Nephron progenitor cell (in vitro differentiated cells): Measurements from ENCODE around the gene SEC62.
A peak's percentile ranks its signal among the peaks of the same experiment; 100 is the strongest.

Experiments used
- DNase-seq: peaks from one replicate; pipeline ENCODE4 v3.0.0; 2021
- H3K27ac Mint-ChIP-seq: 2 replicates; pipeline ENCODE4 v1.8.0; 2021; ENCODE audit warnings: mild to moderate bottlenecking, moderate library complexity, mixed read lengths
- H3K27me3 Mint-ChIP-seq: 2 replicates; pipeline ENCODE4 v1.8.0; 2021; ENCODE audit warnings: mild to moderate bottlenecking, low read depth, mixed read lengths; ENCODE audit not compliant: poor library complexity
- H3K36me3 Mint-ChIP-seq: 2 replicates; pipeline ENCODE4 v1.8.0; 2021; ENCODE audit warnings: low read depth, mixed read lengths
- H3K4me1 Mint-ChIP-seq: 2 replicates; pipeline ENCODE4 v1.8.0; 2021; ENCODE audit warnings: mixed read lengths
- H3K4me3 Mint-ChIP-seq: 2 replicates; pipeline ENCODE4 v1.8.0; 2021; ENCODE audit warnings: mild to moderate bottlenecking, moderate library complexity, mixed read lengths
- H3K9me3 Mint-ChIP-seq: 2 replicates; pipeline ENCODE4 v1.8.0; 2021; ENCODE audit warnings: mild to moderate bottlenecking, moderate library complexity, mixed read lengths
- TF ChIP-seq, protein P1 (sequence below): fragments of 200-600 bp; sonication (generic); IDR thresholded peaks from 2 replicates; pipeline ENCODE4 v1.5.0; 2021; ENCODE audit warnings: antibody characterized with exemption

Gene SEC62

DNA sequence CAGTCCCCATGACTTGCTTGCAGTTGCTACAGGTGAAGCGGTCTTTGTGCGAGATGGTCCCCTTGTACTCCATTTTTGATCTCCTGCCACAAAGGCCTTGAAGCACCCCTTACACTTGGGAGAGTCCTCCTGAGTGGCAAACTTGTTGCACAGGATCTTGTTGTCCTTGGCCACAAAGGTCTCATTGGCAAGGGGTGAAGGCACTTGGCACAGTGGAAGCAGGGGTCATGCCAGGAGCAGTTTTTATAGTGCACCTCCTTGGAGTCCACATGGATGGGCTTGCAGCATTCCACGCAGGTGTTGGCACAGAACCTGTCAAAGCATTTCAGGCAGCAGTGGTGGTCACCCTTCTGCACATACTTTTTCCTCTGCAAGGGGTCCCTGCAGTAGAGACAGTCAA lies 20.3 kb upstream of the SEC62 start:
- no peak overlapping the region for H3K27ac Mint-ChIP-seq
- peaks cover 2% of the 10 kb centered on the region for H3K27me3 Mint-ChIP-seq
- no peaks in the 10 kb centered on the region for H3K4me1 Mint-ChIP-seq
- no peaks in the 10 kb centered on the region for H3K36me3 Mint-ChIP-seq
- H3K9me3 Mint-ChIP-seq, result peaks cover 6% of the 10 kb centered on the region
- DNase-seq, result no peak
- TF ChIP-seq, protein P1, sequence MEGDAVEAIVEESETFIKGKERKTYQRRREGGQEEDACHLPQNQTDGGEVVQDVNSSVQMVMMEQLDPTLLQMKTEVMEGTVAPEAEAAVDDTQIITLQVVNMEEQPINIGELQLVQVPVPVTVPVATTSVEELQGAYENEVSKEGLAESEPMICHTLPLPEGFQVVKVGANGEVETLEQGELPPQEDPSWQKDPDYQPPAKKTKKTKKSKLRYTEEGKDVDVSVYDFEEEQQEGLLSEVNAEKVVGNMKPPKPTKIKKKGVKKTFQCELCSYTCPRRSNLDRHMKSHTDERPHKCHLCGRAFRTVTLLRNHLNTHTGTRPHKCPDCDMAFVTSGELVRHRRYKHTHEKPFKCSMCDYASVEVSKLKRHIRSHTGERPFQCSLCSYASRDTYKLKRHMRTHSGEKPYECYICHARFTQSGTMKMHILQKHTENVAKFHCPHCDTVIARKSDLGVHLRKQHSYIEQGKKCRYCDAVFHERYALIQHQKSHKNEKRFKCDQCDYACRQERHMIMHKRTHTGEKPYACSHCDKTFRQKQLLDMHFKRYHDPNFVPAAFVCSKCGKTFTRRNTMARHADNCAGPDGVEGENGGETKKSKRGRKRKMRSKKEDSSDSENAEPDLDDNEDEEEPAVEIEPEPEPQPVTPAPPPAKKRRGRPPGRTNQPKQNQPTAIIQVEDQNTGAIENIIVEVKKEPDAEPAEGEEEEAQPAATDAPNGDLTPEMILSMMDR, result no peak
- no peak overlapping the region for H3K4me3 Mint-ChIP-seq

DNA sequence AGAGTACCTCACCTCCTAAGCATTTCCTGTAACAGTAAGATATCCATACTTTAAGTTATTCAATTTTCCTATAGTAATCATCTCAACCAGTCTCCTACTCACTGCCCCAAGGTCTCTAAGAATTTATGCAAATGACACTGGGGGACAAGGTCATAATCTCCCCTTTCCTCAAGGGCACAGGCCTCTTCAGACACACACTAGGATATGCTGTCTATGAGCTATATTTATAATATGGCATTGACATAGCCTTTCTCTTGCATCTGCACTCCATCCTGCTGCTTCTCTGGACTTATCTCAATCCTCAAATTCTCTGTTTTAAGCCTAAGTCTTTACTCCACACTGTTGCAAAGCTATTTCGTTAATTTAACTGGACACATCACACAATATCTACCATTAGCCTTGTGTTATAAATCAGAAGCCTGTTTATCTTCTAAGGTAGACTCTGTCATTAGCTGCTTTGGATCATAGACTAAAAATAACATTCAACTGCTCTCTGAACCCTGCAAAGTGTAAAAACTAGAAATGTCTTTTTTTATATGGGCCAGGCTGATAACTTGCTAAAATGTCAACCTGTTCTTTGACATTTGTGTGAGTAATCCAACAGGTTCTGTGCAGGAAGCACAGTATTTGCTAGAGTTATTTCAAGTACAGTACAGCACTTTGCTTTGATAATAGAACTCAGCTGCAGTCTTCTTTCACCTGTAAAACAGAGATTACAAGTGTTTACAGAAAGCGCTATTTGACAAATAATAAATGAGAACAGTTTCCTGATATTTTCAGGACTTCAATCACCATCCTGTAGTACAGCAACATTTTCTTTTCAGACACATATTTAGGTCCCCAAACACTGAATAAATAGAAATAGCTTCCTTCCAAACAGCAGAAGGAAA lies 17.8 kb upstream of the SEC62 start:
- Mint-ChIP-seq H3K27me3 (peaks cover 5% of the 10 kb centered on the region), H3K27ac (no peak overlapping the region), H3K4me1 (peaks cover under 1% of the 10 kb centered on the region), H3K4me3 (no peak overlapping the region), H3K9me3 (peaks cover 4% of the 10 kb centered on the region), H3K36me3 (no peaks in the 10 kb centered on the region)
- TF ChIP-seq, protein P1, result no peak
- DNase-seq, result no peak

DNA sequence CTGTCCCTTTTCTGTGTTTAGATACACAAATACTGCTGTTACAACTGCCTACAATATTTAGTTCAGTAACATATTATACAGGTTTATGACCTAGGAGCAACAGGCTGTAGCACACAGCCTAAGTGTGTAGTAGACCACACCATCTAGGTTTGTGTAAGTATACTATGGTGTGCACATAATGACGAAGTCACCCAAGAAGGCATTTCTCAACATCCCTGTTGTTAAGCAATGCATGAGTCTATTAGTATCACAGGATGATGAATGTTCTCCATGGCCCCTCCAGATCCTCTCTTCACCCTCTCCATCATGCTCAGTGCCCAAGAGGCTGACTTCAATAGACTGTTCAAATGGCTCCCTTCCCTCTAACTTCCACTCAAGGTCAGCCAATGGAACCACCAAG lies 14.6 kb upstream of the SEC62 start:
- peaks cover 3% of the 10 kb centered on the region for H3K27me3 Mint-ChIP-seq
- H3K4me1 Mint-ChIP-seq, result peaks cover 8% of the 10 kb centered on the region
- no peak overlapping the region for H3K27ac Mint-ChIP-seq
- no peak for DNase-seq
- H3K4me3 Mint-ChIP-seq, result no peak overlapping the region
- no peaks in the 10 kb centered on the region for H3K36me3 Mint-ChIP-seq
- H3K9me3 Mint-ChIP-seq, result peaks cover 4% of the 10 kb centered on the region
- TF ChIP-seq, protein P1, result no peak

DNA sequence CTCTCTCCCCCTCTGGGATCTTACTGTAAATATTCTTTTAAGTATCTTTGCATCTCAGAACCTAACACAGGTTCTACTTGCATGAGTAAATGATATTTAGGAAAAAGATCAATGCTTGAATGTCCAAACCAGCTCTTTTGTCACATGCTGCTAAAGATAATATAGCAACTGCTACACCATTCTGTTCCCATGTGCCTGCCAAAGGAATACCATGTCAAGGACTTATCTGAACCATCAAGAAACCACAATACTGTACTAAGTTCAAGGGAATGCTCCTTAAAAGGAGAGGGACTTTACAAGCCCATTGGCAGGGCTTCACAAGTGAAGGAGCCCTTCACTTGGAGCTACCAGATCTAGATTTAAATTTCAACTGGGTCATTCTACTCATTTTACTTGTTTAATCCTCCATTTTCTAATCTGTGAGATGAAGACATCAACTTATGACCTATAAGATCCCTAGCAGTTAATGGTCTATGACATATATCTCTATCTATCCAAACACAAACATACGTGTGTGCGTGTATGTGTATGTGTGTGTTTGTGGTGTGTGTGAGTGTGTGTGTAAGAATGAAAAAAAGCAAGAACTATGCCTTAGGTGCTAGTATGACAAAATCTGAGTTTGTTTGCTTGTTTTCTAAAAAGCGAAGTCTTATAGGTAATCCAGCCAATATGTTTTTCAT lies 13.0 kb upstream of the SEC62 start:
- peaks cover 8% of the 10 kb centered on the region for H3K4me1 Mint-ChIP-seq
- TF ChIP-seq, protein P1, result no peak
- no peaks in the 10 kb centered on the region for H3K36me3 Mint-ChIP-seq
- DNase-seq, result no peak
- no peak overlapping the region for H3K4me3 Mint-ChIP-seq
- H3K27me3 Mint-ChIP-seq, result peaks cover 7% of the 10 kb centered on the region
- H3K9me3 Mint-ChIP-seq, result peaks cover 4% of the 10 kb centered on the region
- no peak overlapping the region for H3K27ac Mint-ChIP-seq

DNA sequence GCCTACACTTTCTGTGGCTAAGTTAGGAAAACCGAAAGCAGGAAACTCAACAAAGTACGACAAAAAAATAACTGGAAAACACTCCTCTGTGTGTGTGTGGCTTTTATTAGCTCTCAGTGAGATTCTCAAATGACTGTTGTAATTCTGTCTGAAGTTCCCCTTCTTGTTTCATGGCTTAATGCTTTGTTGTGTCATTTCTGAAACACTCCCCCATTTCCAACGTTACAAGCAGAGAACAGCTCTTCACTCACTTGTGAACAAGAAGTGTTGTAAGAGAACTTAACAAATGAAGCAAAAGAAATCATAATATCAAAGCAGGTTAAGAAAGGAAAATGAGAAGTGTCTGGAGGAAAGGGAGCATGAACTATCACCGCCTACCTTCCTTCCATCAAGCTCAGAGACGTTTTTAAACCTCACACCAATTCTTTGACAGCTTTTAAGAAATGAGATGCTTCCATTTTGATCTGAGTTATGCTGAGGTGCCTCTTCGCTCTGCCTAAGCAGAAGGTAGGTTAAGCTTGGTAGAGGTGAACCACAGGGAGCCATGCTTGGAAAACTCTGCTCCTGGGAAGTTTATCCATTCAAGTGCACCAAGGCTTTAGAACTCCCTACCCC lies 12.4 kb upstream of the SEC62 start:
- DNase-seq, result no peak
- Mint-ChIP-seq H3K27me3 (peaks cover 10% of the 10 kb centered on the region), H3K36me3 (no peaks in the 10 kb centered on the region), H3K27ac (peak overlapping the region; percentile 59), H3K9me3 (peaks cover 4% of the 10 kb centered on the region), H3K4me3 (no peak overlapping the region), H3K4me1 (peaks cover 8% of the 10 kb centered on the region)
- TF ChIP-seq, protein P1, result no peak
